CD4-positive, alpha-beta T cell treated with Interleukin-4 for 4 hours (primary cell): ENCODE results near the gene PITPNM1.

Experiments
- DNase-seq: peaks from one replicate; pipeline ENCODE4 v3.0.0-alpha.2; 2020

Gene PITPNM1

DNA sequence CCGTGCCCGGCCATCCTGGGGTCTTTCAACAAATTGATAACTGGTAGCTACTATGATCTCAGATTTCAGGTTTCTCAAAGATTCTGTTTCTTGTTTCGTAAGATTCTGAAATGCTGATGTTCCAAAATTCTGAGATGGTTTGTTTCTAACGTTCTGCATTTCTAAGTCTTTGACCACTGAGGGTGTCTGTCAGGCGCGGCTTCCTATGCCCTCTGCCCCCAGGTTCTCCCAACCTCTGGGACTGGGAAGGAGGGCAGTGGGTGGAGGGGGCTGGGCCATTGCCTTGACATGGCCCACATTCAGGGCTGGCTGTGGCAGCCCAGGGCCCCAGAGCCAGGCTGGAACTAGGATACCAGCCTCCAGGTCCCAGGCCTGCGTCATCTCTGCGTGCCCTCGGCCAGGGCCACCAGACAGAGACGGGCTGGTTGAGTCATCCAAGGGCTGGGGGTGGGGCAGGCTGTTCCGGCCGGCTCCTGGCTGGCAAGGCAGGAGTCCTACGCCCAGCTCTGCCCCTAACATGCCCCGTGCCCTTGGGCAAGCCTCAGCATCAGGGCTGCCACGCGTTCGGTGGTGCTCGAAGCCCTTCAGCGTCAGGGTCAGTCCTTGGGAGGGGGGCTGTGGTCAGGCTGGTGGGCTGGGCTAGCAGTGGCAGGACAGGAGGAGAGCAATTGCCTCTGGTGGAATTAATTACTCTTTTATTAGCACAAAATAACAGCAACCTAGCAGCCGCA, 41.3 kb downstream of the PITPNM1 start:
- DNase-seq, result no peak

- no peak for DNase-seq
Measured at GRCh38 chr11:67463186-67463585, 42.0 kb downstream of the PITPNM1 start.

DNA sequence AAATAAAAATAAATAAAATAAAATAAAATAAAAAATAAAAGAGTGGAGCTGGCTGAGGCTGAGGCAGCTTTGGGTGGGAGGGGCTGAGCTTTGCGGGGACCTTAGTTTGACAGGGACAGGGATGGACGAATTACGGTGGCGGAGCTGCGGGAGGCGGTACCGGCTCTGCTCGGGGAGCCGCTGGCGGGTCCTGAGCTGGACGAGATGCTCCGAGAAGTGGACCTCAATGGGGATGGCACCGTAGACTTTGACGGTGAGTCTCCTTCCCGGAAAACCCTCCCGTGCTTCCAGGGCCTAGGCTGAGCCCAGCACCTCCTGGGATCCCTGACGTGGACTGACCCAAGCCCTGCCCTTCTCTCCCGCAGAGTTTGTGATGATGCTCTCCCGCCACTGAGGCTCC, 46.9 kb downstream of the PITPNM1 start:
- DNase-seq, result no peak

GRCh38 chr11:67457453-67457852, 47.7 kb downstream of the PITPNM1 start:
- DNase-seq, result no peak

- no peak for DNase-seq
Measured at GRCh38 chr11:67456068-67456705, 49.0 kb downstream of the PITPNM1 start.

- no peak for DNase-seq
Measured at GRCh38 chr11:67455054-67455453, 50.1 kb downstream of the PITPNM1 start, which contains the start of gene CABP4. Gene CABP4 (plus strand): TSS chr11:67455354. CDS start chr11:67455424, 70 bp downstream.

- no peak for DNase-seq
Measured at GRCh38 chr11:67453816-67454732, 51.1 kb downstream of the PITPNM1 start.

DNA sequence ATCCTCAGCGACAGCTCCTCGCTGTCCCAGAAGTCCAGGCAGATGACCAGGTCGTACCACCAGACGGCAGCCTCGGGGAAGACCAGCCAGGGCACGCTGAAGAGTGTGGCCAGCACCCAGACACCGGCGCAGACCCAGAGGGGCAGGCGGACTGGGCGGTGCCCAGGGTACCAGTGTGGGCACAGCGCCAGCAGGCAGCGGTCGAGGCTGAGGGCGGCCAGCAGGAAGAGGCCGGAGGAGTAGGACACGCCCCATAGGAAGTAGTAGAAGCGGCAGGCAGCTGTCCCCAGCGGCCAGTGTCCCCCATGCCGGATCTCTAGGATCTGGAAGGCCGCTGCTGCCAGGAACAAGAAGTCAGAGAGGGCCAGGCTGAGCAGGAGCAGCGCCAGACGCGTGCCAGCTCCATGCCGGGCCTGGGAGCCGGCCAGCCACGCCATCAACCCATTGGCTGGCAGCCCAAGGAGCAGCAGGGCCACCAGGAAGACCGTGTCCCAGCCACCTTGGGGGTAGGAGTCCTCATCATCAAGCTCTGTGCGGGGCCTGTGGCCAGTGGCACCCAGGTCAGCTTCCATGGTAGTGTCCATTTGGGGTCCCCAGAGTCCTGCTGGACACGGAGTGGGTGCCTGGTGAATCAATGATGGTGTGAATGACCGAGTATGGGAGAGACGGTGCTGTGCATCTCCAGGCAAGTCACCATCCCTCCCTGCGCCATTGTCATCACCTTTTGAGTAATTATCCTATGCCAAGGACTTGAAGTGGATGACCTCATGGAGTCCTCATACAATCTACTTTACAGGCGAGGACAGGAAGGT, 52.8 kb downstream of the PITPNM1 start, which contains the start of gene GPR152:
GPR152 (minus strand) TSS at position 589 of the 812 bp plus-strand sequence; CDS start at position 584, 5 bp downstream.
- DNase-seq, result no peak

- no peak for DNase-seq
Measured at GRCh38 chr11:67451658-67451976, 53.5 kb downstream of the PITPNM1 start.

GRCh38 chr11:67450796-67451657, 54.1 kb downstream of the PITPNM1 start:
- no peak for DNase-seq

DNA sequence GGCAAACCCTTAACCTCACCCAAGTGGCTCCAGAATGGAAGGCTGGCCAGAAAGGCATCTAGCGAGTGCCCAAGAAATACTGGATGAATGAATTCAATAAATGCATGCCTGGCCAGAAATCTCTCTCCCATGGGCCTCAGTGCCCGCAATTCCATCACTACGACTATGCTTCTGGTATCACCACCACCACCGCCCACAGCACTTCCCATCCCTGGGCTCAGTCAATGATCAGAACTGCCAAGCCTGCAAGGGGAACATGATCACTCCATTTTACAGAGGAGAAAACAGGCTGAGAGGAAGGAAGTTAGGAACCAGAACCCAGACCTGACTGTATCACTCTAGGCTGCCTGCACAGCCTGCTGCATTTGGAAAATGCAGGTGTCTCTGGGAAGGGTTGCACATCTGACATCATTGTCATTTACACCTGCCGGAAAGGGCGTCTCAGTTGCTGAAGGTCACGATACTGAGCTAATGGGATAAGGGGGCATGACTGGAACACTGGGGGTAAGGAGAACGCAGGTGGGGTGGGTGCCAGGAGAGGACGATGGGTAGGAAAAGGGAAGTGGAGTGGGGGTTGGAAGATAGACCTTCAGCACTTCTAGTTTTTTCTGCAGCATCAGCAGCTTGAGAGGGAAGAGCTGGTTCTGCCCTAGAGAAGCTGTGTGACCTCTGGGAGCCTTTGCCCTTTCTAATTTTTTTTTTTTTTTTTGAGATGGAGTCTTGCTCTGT, 55.9 kb downstream of the PITPNM1 start:
- DNase-seq, result no peak

- DNase-seq, result no peak
Measured at GRCh38 chr11:67448220-67448609, 56.9 kb downstream of the PITPNM1 start.

DNA sequence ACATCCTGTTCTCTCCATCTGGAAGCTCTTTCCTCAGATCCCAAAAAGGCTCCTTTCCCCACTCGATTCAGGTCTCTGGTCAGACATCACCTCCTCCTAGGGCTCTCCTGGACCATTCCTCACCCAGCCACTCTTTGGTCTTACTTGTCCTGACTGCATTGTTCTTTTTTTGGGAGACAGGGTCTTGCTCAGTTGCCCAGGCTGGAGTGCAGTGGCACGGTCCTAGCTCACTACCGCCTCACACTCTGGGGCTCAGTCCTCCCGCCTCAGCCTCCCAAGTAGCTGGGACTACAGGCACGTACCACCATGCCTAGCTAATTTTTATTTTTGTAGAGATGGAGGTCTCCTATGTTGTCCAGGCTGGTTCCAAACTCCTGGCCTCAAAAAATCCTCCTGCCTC, 59.6 kb downstream of the PITPNM1 start:
- DNase-seq, result no peak

- DNase-seq, result no peak
Measured at GRCh38 chr11:67442504-67443404, 62.4 kb downstream of the PITPNM1 start.
